HUES64 (cell line): Measurements from ENCODE around the gene FMOD. TPM values are rescaled to one million over a fixed set of nuclear protein-coding genes. Genes with fewer than 3 reads are reported as not detected.

Source experiments
- H3K27ac ChIP-seq: 2 replicates; pipeline ENCODE4 v1.7.0; 2013; ENCODE audit warnings: low read depth, low read length, inconsistent platforms
- H3K27me3 ChIP-seq: 2 replicates; pipeline ENCODE4 v1.6.1; 2013; ENCODE audit warnings: mild to moderate bottlenecking, low read length; ENCODE audit not compliant: insufficient read depth
- H3K36me3 ChIP-seq: 2 replicates; pipeline ENCODE4 v1.6.1; 2013; ENCODE audit warnings: mild to moderate bottlenecking, low read length; ENCODE audit not compliant: insufficient read depth
- H3K4me1 ChIP-seq: 2 replicates; pipeline ENCODE4 v1.6.1; 2013; ENCODE audit warnings: mild to moderate bottlenecking, low read length, moderate library complexity; ENCODE audit not compliant: insufficient read depth
- H3K4me3 ChIP-seq: 2 replicates; pipeline ENCODE4 v1.5.1; 2013; ENCODE audit warnings: mild to moderate bottlenecking, low read length, moderate library complexity
- H3K9ac ChIP-seq: 2 replicates; pipeline ENCODE4 v1.6.1; 2013; ENCODE audit warnings: mild to moderate bottlenecking, low read depth, low read length
- H3K9me3 ChIP-seq: 2 replicates; pipeline ENCODE4 v1.6.1; 2013; ENCODE audit warnings: low read depth, low read length; ENCODE audit not compliant: insufficient read depth
- WGBS: fragments of 150-250, 120-280 bp; methylation state at CpG from one replicate; pipeline ENCODE4 v1.1.7; 2013; ENCODE audit warnings: missing lambda C conversion rate; 5-methylcytosine and 5-hydroxymethylcytosine counted together
- polyA plus RNA-seq, 2 experiments: library from polyadenylated mRNA; stranded (reverse); fragments of 50-300 nt; gene quantifications; one replicate each; pipeline ENCODE4 v1.2.3, GENCODE V29; 2013

Gene FMOD
- 0.60 TPM for polyA plus RNA-seq (2013, experiment 1 of 2)
- 0.63 TPM for polyA plus RNA-seq (2013, experiment 2 of 2)

- H3K36me3 ChIP-seq, result no peaks in the 10 kb centered on the region
- no peak within 1 kb of the TSS for H3K4me3 ChIP-seq
- H3K9ac ChIP-seq, result no peak within 1 kb of the TSS
- H3K27ac ChIP-seq, result no peak within 1 kb of the TSS
- WGBS, result 80% methylated on average over 13 of the region's 17 CpGs
- H3K27me3 ChIP-seq, result peaks cover 4% of the 10 kb centered on the region; the same call in 1 of the 2 replicates
- H3K9me3 ChIP-seq, result no peaks in the 10 kb centered on the region
- H3K4me1 ChIP-seq, result no peaks in the 10 kb centered on the region
Measured at GRCh38 chr1:203351037-203351625, at the start of gene FMOD. Gene FMOD (minus strand): TSS chr1:203351122. CDS start chr1:203348270, 2,852 bp downstream.

DNA sequence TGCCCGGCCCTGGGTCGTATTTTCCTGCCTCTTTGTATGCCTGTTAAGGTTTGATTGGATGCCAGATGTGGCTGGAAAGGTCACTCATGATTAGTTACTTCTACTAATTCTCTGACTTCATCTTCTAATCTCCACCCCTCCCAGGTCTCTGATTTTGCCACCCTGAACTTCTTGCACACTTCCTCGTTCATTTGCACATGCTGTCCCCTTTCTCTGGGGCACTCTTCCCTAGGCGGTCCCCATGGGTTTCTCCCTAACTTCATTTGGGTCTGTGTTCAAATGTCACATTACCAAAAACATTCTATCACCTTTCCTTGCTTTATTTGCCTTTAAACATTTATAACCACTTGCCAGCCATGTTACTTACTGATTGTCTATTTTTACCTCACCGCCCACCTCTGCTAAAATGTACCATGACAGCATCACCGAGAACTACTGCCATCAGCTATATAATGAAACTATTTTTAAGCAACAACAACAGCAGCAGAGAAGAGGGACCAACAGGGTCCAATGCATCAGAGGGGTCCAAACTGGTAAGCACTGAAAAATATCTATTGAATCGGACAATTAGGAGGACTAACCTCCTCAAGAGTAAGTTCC lies 45.8 kb upstream of the FMOD start:
- WGBS, result 89% methylated on average over 7 of the region's 7 CpGs
- H3K27ac ChIP-seq, result no peak overlapping the region
- no peaks in the 10 kb centered on the region for H3K27me3 ChIP-seq
- H3K9ac ChIP-seq, result no peak overlapping the region
- no peaks in the 10 kb centered on the region for H3K9me3 ChIP-seq
- H3K36me3 ChIP-seq, result no peaks in the 10 kb centered on the region
- no peak overlapping the region for H3K4me3 ChIP-seq
- H3K4me1 ChIP-seq, result no peaks in the 10 kb centered on the region

DNA sequence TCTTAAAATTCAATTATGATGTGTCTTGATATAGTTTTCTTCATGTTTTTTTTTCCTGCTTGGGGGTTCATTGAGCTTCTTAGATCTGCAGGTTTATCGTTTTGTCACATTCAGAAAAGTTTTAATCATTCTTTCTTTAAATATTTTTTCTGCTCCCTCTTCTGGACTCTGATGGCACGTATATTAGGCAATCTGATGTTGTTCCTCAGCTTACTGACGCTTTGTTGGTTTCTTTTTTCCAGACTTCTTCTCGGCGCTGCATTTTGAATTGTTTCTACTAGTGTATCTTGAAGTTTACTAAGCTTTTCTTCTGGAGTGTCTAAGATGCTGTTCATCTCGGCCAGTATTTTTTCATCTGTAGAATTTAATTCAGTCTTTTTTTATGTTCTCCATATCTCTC lies 44.8 kb upstream of the FMOD start:
- no peak overlapping the region for H3K4me3 ChIP-seq
- H3K9me3 ChIP-seq, result no peaks in the 10 kb centered on the region
- H3K27ac ChIP-seq, result no peak overlapping the region
- H3K9ac ChIP-seq, result no peak overlapping the region
- WGBS, result 96% methylated on average over 6 of the region's 6 CpGs
- no peaks in the 10 kb centered on the region for H3K4me1 ChIP-seq
- no peaks in the 10 kb centered on the region for H3K36me3 ChIP-seq
- no peaks in the 10 kb centered on the region for H3K27me3 ChIP-seq

- H3K4me1 ChIP-seq, result no peaks in the 10 kb centered on the region
- H3K9me3 ChIP-seq, result no peaks in the 10 kb centered on the region
- no peak overlapping the region for H3K27ac ChIP-seq
- no peak overlapping the region for H3K4me3 ChIP-seq
- no peaks in the 10 kb centered on the region for H3K36me3 ChIP-seq
- 91% methylated on average over 2 of the region's 2 CpGs for WGBS
- H3K27me3 ChIP-seq, result no peaks in the 10 kb centered on the region; the same call in 1 of the 2 replicates
- H3K9ac ChIP-seq, result no peak overlapping the region
Measured at GRCh38 chr1:203390298-203390697, 39.4 kb upstream of the FMOD start.

DNA sequence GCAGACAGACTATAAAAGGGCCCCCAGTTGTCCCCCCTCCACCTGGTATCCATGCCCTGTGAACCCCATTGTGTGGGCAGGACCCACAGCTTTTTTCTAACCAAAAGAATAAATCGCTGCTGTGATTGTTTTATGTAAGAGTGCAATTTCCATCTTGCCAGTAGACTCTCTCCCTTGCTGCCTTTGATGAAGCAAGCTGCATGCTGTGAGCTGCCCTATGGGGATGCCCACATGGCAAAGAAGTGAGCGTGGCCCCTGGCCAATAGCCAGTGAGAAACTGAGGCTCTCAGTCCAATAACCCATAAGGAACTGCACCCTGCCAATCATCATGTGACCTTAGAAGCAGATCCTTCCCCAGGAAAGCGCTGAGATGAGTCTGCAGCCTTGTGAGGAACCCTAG lies 37.8 kb upstream of the FMOD start:
- no peaks in the 10 kb centered on the region for H3K36me3 ChIP-seq
- 90% methylated on average over 3 of the region's 3 CpGs for WGBS
- H3K27ac ChIP-seq, result no peak overlapping the region
- H3K9me3 ChIP-seq, result no peaks in the 10 kb centered on the region
- no peaks in the 10 kb centered on the region; the same call in 1 of the 2 replicates for H3K27me3 ChIP-seq
- no peak overlapping the region for H3K4me3 ChIP-seq
- no peaks in the 10 kb centered on the region for H3K4me1 ChIP-seq
- H3K9ac ChIP-seq, result no peak overlapping the region

DNA sequence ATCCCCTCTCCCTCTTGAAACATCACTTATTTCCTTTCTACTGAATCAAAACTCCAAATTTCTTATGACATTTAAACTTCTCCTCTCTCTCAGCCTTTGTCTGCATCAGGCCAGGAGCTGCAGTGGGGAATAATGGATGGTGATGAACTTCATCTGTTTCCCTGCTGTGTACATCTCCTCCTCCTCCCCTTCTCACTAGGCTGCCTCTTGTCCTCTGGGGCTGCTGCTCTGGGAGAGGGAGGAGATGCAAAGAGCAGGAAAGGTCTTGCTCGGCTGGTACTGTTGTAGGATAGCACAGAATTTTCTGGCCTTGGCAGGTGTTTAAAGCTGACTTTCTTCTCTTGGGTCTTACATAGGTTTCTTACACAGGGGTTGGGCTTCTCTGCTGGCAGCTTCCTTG lies 31.1 kb upstream of the FMOD start:
- Histone ChIP-seq H3K4me3 (no peak overlapping the region), H3K9ac (no peak overlapping the region), H3K9me3 (no peaks in the 10 kb centered on the region), H3K4me1 (no peaks in the 10 kb centered on the region), H3K27me3 (no peaks in the 10 kb centered on the region), H3K27ac (no peak overlapping the region), H3K36me3 (no peaks in the 10 kb centered on the region)
- WGBS, result 73% methylated on average over 1 of the region's 1 CpG

- H3K27me3 ChIP-seq, result no peaks in the 10 kb centered on the region
- no peaks in the 10 kb centered on the region for H3K4me1 ChIP-seq
- no peaks in the 10 kb centered on the region for H3K36me3 ChIP-seq
- H3K9ac ChIP-seq, result no peak overlapping the region
- H3K9me3 ChIP-seq, result no peaks in the 10 kb centered on the region
- WGBS, result 94% methylated on average over 2 of the region's 2 CpGs
- no peak overlapping the region for H3K4me3 ChIP-seq
- H3K27ac ChIP-seq, result no peak overlapping the region
Measured at GRCh38 chr1:203381151-203381751, 30.3 kb upstream of the FMOD start.

- Histone ChIP-seq H3K9ac (no peak overlapping the region), H3K9me3 (no peaks in the 10 kb centered on the region), H3K4me1 (no peaks in the 10 kb centered on the region), H3K36me3 (no peaks in the 10 kb centered on the region), H3K4me3 (no peak overlapping the region), H3K27me3 (no peaks in the 10 kb centered on the region), H3K27ac (no peak overlapping the region)
- WGBS, result 93% methylated on average over 3 of the region's 4 CpGs
Measured at GRCh38 chr1:203380420-203381150, 29.7 kb upstream of the FMOD start.

GRCh38 chr1:203379825-203380224 lies 28.9 kb upstream of the FMOD start:
- H3K27ac ChIP-seq, result no peak overlapping the region
- 80% methylated on average over 1 of the region's 1 CpG for WGBS

GRCh38 chr1:203378556-203379245 lies 27.8 kb upstream of the FMOD start:
- WGBS, result 88% methylated on average over 8 of the region's 8 CpGs
- Histone ChIP-seq H3K36me3 (no peaks in the 10 kb centered on the region), H3K4me3 (no peak overlapping the region), H3K9ac (no peak overlapping the region), H3K4me1 (no peaks in the 10 kb centered on the region), H3K27ac (no peak overlapping the region), H3K9me3 (no peaks in the 10 kb centered on the region), H3K27me3 (no peaks in the 10 kb centered on the region)

More at GRCh38 chr1:203379825-203380224, 28.9 kb upstream of the FMOD start:
- no peak overlapping the region for H3K4me3 ChIP-seq
- no peak overlapping the region for H3K9ac ChIP-seq
- no peaks in the 10 kb centered on the region for H3K36me3 ChIP-seq
- no peaks in the 10 kb centered on the region for H3K27me3 ChIP-seq
- H3K4me1 ChIP-seq, result no peaks in the 10 kb centered on the region
- H3K9me3 ChIP-seq, result no peaks in the 10 kb centered on the region

DNA sequence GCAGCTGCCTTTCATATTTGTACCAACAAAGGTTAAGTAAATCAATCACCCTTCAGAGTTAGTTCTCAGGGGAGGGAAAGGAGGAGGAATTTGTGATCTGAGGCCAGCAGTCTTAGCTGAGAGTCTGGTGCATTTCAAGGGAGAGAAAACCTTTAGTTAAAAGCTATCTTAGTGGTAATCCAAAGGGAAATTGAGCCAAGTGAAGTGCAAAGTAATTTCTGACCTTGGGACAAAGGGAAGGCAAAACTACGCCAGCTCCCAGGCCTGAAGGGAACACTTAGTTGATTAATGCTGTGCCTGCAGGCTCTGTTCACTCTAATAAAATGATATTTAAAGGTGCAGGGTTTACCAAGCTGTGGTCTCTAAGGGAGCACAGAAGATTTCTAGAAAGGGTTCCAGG lies 23.1 kb upstream of the FMOD start:
- H3K4me1 ChIP-seq, result no peaks in the 10 kb centered on the region
- no peak overlapping the region for H3K9ac ChIP-seq
- no peaks in the 10 kb centered on the region for H3K36me3 ChIP-seq
- no peak overlapping the region for H3K27ac ChIP-seq
- H3K4me3 ChIP-seq, result no peak overlapping the region
- 65% methylated on average over 1 of the region's 1 CpG for WGBS
- no peaks in the 10 kb centered on the region for H3K9me3 ChIP-seq
- H3K27me3 ChIP-seq, result no peaks in the 10 kb centered on the region
